Tibial nerve (tissue), 4 donors: ENCODE data around the gene COA8. TPM values are rescaled to one million over a fixed set of nuclear protein-coding genes. Genes with fewer than 3 reads are reported as not detected.

ENCODE experiments used
- DNase-seq, 2 donors: peaks; one replicate each; pipeline ENCODE4 v3.0.0-alpha.2; 2019; ENCODE audit warnings: low spot score in 2 of 2
- H3K27ac ChIP-seq, 4 donors: fragments of 200-600 bp; sonication (generic) in 3 of 4; one replicate each; pipeline ENCODE4 v1.5.1; 2017 to 2019; ENCODE audit warnings: mild to moderate bottlenecking in 1 of 4
- H3K27me3 ChIP-seq, 2 donors: fragments of 200-600 bp; sonication (generic) in 1 of 2; one replicate each; pipeline versions ENCODE4 v1.5.1 to v1.6.0; 2017 to 2019
- H3K36me3 ChIP-seq, 3 donors: fragments of 200-600 bp; sonication (generic); one replicate each; pipeline ENCODE4 v1.5.1; 2018 to 2019
- H3K4me1 ChIP-seq, 4 donors: fragments of 200-600 bp; sonication (generic) in 3 of 4; one replicate each; pipeline ENCODE4 v1.5.1; 2017 to 2019
- H3K4me3 ChIP-seq, 4 donors: fragments of 200-600 bp; sonication (generic) in 3 of 4; one replicate each; pipeline ENCODE4 v1.5.1; 2017 to 2019; ENCODE audit warnings: mild to moderate bottlenecking in 1 of 4, moderate library complexity in 1 of 4
- H3K9me3 ChIP-seq, 4 donors: fragments of 200-600 bp; sonication (generic) in 3 of 4; one replicate each; pipeline ENCODE4 v1.5.1; 2017 to 2019
- EP300 ChIP-seq, 2 donors: sonication (generic); formaldehyde crosslinking; IDR thresholded peaks; one replicate each; pipeline ENCODE4 v1.6.1; 2017; ENCODE audit warnings: antibody characterized with exemption in 2 of 2, mild to moderate bottlenecking in 1 of 2
- POLR2A ChIP-seq, 2 donors: fragments of 450-650 bp; IDR thresholded peaks; one replicate each; pipeline ENCODE4 v1.6.1; 2017; ENCODE audit warnings: antibody characterized with exemption in 2 of 2, mild to moderate bottlenecking in 2 of 2, moderate library complexity in 2 of 2
- WGBS, 2 donors: methylation state at CpG; one replicate each; pipeline ENCODE4 v1.1.5; 2018; 5-methylcytosine and 5-hydroxymethylcytosine counted together
- total RNA-seq, 4 donors: library from RNA; depleted of rRNA; stranded (reverse); fragments of >200 nt; gene quantifications; one replicate each; pipeline ENCODE4 v1.1.0, GENCODE V29; 2016
- TF ChIP-seq, protein P1 (sequence below), 5 experiments: fragments of 200-600 bp in 3 of 5; fragments of 450-650 bp in 2 of 5; sonication (generic) in 3 of 5; IDR thresholded peaks; one replicate each; pipeline ENCODE4 v1.5.1; 2016 to 2019; ENCODE audit warnings: antibody characterized with exemption in 5 of 5, mild to moderate bottlenecking in 3 of 5, moderate library complexity in 2 of 5

The COA8 gene
- total RNA-seq, 4 donors from 2014 or later: 7.2 to 31.6 (median 12.3) TPM

DNA sequence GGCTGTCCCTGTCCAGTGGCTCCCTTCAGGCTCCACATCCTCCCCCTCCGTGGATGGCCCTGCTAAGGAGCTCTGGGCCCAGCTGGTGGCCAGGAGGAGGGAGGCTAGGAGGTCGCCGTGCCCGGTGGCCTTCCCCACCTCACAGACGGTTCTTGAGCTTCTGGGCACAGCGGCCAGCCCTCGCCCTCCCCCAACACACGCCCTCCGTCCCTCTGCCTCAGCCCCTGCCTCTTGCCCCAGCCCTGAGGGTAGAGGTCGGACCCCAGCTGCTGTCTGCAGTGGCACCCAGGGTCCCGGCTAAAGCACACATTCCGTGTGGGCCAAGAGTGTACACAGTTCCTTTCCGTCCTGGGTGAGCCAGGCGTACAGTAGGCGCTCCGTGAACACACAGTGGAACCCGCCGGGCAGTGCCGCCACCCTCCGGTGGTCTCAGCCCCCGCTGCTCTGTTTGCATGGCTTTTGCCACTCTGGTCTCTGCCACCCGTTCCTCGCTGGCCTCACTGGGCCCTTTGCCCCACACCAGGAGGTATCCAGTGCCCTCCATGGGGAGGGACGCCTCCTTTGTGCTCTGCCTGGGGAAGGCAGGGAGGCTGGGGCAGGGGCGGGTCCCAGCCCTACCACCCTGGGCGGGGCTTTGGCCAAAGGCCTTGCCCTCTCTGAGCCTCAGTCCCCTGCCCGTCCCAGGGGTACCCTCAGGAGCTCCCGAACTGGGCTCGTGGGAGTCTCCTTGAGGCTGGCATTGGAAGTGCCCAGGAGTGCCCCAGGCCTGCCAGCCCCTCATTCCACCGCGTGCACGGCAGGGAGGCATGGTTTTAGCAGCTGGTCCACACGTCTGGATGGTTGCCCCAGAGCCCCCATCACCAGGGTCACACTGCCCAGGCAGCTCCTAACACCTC is 20.8 kb upstream of the COA8 start:
- DNase-seq: no peak
- Histone ChIP-seq H3K4me3 (no peak overlapping the region), H3K27me3 (no peaks in the 10 kb centered on the region), H3K36me3 (no peaks in the 10 kb centered on the region), H3K27ac (peak overlapping the region; percentile 79 to 94 (median 88)), H3K4me1 (peaks cover 21 to 92% (median 72%) of the 10 kb centered on the region in 4 donors), H3K9me3 (no peaks in the 10 kb centered on the region)
- TF ChIP-seq EP300 (IDR thresholded peaks at IDR 0.05) (no peak), POLR2A (IDR thresholded peaks at IDR 0.05) (no peak)
- TF ChIP-seq, protein P1, sequence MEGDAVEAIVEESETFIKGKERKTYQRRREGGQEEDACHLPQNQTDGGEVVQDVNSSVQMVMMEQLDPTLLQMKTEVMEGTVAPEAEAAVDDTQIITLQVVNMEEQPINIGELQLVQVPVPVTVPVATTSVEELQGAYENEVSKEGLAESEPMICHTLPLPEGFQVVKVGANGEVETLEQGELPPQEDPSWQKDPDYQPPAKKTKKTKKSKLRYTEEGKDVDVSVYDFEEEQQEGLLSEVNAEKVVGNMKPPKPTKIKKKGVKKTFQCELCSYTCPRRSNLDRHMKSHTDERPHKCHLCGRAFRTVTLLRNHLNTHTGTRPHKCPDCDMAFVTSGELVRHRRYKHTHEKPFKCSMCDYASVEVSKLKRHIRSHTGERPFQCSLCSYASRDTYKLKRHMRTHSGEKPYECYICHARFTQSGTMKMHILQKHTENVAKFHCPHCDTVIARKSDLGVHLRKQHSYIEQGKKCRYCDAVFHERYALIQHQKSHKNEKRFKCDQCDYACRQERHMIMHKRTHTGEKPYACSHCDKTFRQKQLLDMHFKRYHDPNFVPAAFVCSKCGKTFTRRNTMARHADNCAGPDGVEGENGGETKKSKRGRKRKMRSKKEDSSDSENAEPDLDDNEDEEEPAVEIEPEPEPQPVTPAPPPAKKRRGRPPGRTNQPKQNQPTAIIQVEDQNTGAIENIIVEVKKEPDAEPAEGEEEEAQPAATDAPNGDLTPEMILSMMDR (IDR thresholded peaks at IDR 0.05): peak in 1 of 5 experiments; percentile 4
- WGBS, 2 donors: 63% methylated on average over 19 to 24 of the region's 33 CpGs

DNA sequence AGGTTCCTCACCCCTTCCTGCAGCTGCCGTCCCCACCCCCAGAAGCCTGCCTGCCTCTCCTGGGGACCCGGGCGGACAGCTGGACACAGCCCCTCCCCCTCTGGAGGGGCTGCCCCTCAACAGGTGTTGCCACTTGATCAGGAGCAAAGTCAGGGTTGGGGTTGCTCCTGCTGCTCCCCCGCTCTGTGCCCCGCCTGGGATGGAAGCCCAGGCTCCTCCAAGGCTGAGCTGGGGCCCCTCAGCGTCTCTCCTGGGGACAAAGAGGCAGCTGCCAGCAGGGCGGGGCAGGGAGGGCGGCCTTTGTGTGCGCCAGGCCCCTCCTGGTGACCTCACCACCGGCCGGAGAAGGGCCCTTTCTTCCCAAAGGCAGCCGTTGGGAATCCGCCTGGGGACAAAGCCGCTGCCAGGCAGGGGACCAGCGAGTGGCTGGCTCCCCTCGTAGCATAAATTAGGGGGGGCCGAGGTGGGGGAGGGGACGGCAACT is 20.1 kb upstream of the COA8 start:
- TF ChIP-seq POLR2A (IDR thresholded peaks at IDR 0.05) (no peak), EP300 (IDR thresholded peaks at IDR 0.05) (peak in 1 of 2 donors; percentile 56)
- TF ChIP-seq, protein P1 (IDR thresholded peaks at IDR 0.05): no peak
- Histone ChIP-seq H3K9me3 (no peaks in the 10 kb centered on the region), H3K4me3 (no peak overlapping the region), H3K27me3 (no peaks in the 10 kb centered on the region), H3K36me3 (no peaks in the 10 kb centered on the region), H3K4me1 (peaks cover 21 to 98% (median 73%) of the 10 kb centered on the region in 4 donors), H3K27ac (peak overlapping the region; percentile 79 to 94 (median 88))
- WGBS, 2 donors: 0 to 26% methylated on average over 12 to 14 of the region's 18 CpGs
- DNase-seq: no peak

- H3K4me1 ChIP-seq: peaks cover 21 to 98% (median 72%) of the 10 kb centered on the region in 4 donors
Measured at GRCh38 chr14:103543140-103543539, 19.6 kb upstream of the COA8 start.

DNA sequence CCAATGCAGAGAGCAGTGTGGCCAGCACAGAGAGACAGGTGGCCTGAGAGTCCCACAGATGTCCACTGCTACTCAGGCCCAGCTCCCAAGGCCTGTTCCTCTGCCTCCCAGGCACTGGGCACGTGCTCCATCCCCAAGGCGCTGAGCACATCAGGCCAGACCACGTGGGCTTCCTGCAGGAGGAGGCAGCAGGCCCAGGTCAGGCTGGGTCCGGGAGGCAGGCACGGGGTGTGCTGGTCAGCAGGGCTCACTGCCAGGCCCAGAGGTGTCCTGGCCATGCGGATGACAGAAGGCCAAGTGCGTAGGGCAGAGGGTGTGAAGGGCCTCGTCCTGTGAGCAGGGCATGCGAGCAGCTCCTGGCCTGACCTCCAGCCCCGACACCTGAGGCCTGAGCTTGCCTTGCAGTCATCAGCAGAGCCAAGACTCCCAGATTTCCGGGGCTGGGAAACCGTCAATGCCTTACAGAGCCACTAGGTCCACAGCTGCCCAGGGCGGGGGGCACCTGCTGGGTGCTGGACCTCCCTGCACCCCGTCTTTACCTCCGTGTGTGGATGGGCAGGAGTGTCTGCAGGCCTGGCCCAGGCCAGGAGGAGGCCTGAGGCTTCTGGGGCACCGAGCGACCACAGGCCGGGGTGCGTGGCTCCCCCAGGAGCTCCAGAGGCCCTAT is 18.9 kb upstream of the COA8 start:
- Histone ChIP-seq H3K4me3 (no peak overlapping the region), H3K27ac (peak overlapping the region; percentile 79 to 94 (median 88)), H3K9me3 (no peaks in the 10 kb centered on the region), H3K27me3 (no peaks in the 10 kb centered on the region), H3K36me3 (no peaks in the 10 kb centered on the region), H3K4me1 (peaks cover 21 to 98% (median 68%) of the 10 kb centered on the region in 4 donors)
- DNase-seq: no peak
- TF ChIP-seq POLR2A (IDR thresholded peaks at IDR 0.05): no peak
- TF ChIP-seq, protein P1 (IDR thresholded peaks at IDR 0.05): peak in 1 of 5 experiments; percentile 19
- TF ChIP-seq EP300 (IDR thresholded peaks at IDR 0.05): no peak
- WGBS, 2 donors: 26 to 35% methylated on average over 6 to 7 of the region's 19 CpGs

More at GRCh38 chr14:103543140-103543539, 19.6 kb upstream of the COA8 start:
- H3K9me3 ChIP-seq: no peaks in the 10 kb centered on the region
- no peak overlapping the region for H3K4me3 ChIP-seq
- no peaks in the 10 kb centered on the region for H3K27me3 ChIP-seq
- H3K27ac ChIP-seq: peak overlapping the region; percentile 79 to 94 (median 88)
- no peak for TF ChIP-seq EP300 (IDR thresholded peaks at IDR 0.05)
- no peak for TF ChIP-seq POLR2A (IDR thresholded peaks at IDR 0.05)
- TF ChIP-seq, protein P1 (IDR thresholded peaks at IDR 0.05): no peak
- 45 to 49% methylated on average over 5 to 10 of the region's 10 CpGs for WGBS, 2 donors
- H3K36me3 ChIP-seq: no peaks in the 10 kb centered on the region
- DNase-seq: no peak
